IMR-90 (cell line): ENCODE results near the gene COCH. TPM values are rescaled to one million over a fixed set of nuclear protein-coding genes. Genes with fewer than 3 reads are reported as not detected.

Experiments used
- ATAC-seq: fragments of 200-7000 bp; cut with Tn5 transposase; 2 replicates; pipeline ENCODE4 v1.9.1; 2020; ENCODE audit warnings: low read depth, mild to moderate bottlenecking, moderate library complexity
- BruUV-seq: library from RNA; stranded (reverse); fragments of 400-500 nt; replicated peaks from 2 replicates; lab custom pipeline; 2021; lab: Mats Ljungman, UMichigan
- CTCF ChIA-PET: fragments of 300-600 bp; formaldehyde crosslinking; extraction: SDS; loops from one replicate; lab custom pipeline; 2021; ENCODE audit warnings: antibody characterized with exemption; lab: Yijun Ruan, JAX
- POLR2A ChIA-PET: fragments of 300-600 bp; sonication (Branson Sonifier 250); formaldehyde crosslinking; loops from one replicate; lab custom pipeline; 2022; ENCODE audit warnings: antibody characterized with exemption; ENCODE audit not compliant: unreplicated experiment; lab: Charles Lee
- DNase-seq: peaks from one replicate; pipeline ENCODE4 v3.0.0; 2013
- H2AFZ ChIP-seq: replicated peaks from 2 replicates; pipeline ENCODE3; 2013; ENCODE audit warnings: low read length, mild to moderate bottlenecking; ENCODE audit not compliant: poor library complexity
- H2AK5ac ChIP-seq: 2 replicates; pipeline ENCODE4 v1.6.1; 2013; ENCODE audit warnings: low read depth, low read length, inconsistent platforms
- H2AK9ac ChIP-seq: replicated peaks from 2 replicates; pipeline ENCODE3; 2013; ENCODE audit warnings: mild to moderate bottlenecking, low read depth, low read length, moderate library complexity; ENCODE audit not compliant: poor library complexity
- H2BK120ac ChIP-seq: 2 replicates; pipeline ENCODE4 v1.6.1; 2013; ENCODE audit warnings: low read depth, low read length, inconsistent platforms
- H2BK15ac ChIP-seq: 3 replicates; pipeline ENCODE4 v1.6.1; 2013; ENCODE audit warnings: low read depth, low read length, inconsistent platforms
- H2BK20ac ChIP-seq: 2 replicates; pipeline ENCODE4 v1.6.1; 2013; ENCODE audit warnings: low read depth, mild to moderate bottlenecking, inconsistent platforms, low read length, moderate library complexity
- H2BK5ac ChIP-seq: 2 replicates; pipeline ENCODE4 v1.6.1; 2013; ENCODE audit warnings: mild to moderate bottlenecking, low read depth, low read length, inconsistent platforms; ENCODE audit not compliant: poor library complexity, severe bottlenecking
- H3K14ac ChIP-seq: replicated peaks from 2 replicates; pipeline ENCODE4 v1.6.1; 2013; ENCODE audit warnings: low read depth, low read length, inconsistent platforms
- H3K18ac ChIP-seq: 2 replicates; pipeline ENCODE4 v1.6.1; 2013; ENCODE audit warnings: low read depth, low read length, control low read depth
- H3K23ac ChIP-seq: 2 replicates; pipeline ENCODE4 v1.6.1; 2013; ENCODE audit warnings: low read depth, low read length, inconsistent platforms
- H3K27ac ChIP-seq: 2 replicates; pipeline ENCODE4 v1.5.1; 2013; ENCODE audit warnings: mild to moderate bottlenecking, control low read depth, low read length; ENCODE audit not compliant: insufficient read depth
- H3K27me3 ChIP-seq: 2 replicates; pipeline ENCODE4 v1.6.1; 2013; ENCODE audit warnings: low read length; ENCODE audit not compliant: control insufficient read depth, insufficient read depth
- H3K36me3 ChIP-seq: 2 replicates; pipeline ENCODE4 v1.6.1; 2013; ENCODE audit warnings: low read length, mixed read lengths; ENCODE audit not compliant: control insufficient read depth, insufficient read depth
- H3K4ac ChIP-seq: 2 replicates; pipeline ENCODE4 v1.6.1; 2013; ENCODE audit warnings: low read depth, low read length, inconsistent platforms
- H3K4me1 ChIP-seq: 2 replicates; pipeline ENCODE4 v1.6.1; 2013; ENCODE audit warnings: low read length, mixed read lengths; ENCODE audit not compliant: control insufficient read depth, insufficient read depth
- H3K4me2 ChIP-seq: 2 replicates; pipeline ENCODE4 v1.6.1; 2013; ENCODE audit warnings: low read depth, mild to moderate bottlenecking, control low read depth, low read length, moderate library complexity
- H3K4me3 ChIP-seq: 2 replicates; pipeline ENCODE4 v1.5.1; 2013; ENCODE audit warnings: low read depth, mild to moderate bottlenecking, control low read depth, low read length, moderate library complexity; ENCODE audit not compliant: insufficient read depth
- H3K56ac ChIP-seq: 2 replicates; pipeline ENCODE4 v1.6.1; 2013; ENCODE audit warnings: low read length, inconsistent platforms; ENCODE audit not compliant: insufficient read depth; ENCODE audit errors: extremely low read depth
- H3K79me1 ChIP-seq, 2 experiments: 2 replicates each; pipeline ENCODE4 v1.6.1; 2013; ENCODE audit warnings: low read length in 2 of 2, inconsistent platforms in 1 of 2, low read depth in 1 of 2
- H3K9ac ChIP-seq: 2 replicates; pipeline ENCODE4 v1.6.1; 2013; ENCODE audit warnings: low read depth, low read length, control low read depth
- H3K9me1 ChIP-seq: 2 replicates; pipeline ENCODE4 v1.6.1; 2013; ENCODE audit warnings: low read length, inconsistent platforms; ENCODE audit not compliant: insufficient read depth
- H3K9me3 ChIP-seq: 2 replicates; pipeline ENCODE4 v1.6.1; 2013; ENCODE audit warnings: low read length; ENCODE audit not compliant: control insufficient read depth, insufficient read depth
- H4K20me1 ChIP-seq: 2 replicates; pipeline ENCODE4 v1.6.1; 2013; ENCODE audit warnings: low read length, inconsistent platforms; ENCODE audit not compliant: insufficient read depth
- H4K5ac ChIP-seq: 2 replicates; pipeline ENCODE4 v1.6.1; 2013; ENCODE audit warnings: mild to moderate bottlenecking, low read depth, low read length, control low read depth
- H4K8ac ChIP-seq, 2 experiments: 2 replicates each; pipeline ENCODE4 v1.6.1; 2013; ENCODE audit warnings: low read depth in 2 of 2, low read length in 2 of 2, control low read depth in 1 of 2, inconsistent platforms in 1 of 2
- H4K91ac ChIP-seq: 2 replicates; pipeline ENCODE4 v1.6.1; 2013; ENCODE audit warnings: low read depth, low read length, inconsistent platforms; ENCODE audit not compliant: insufficient read depth
- BHLHE40 ChIP-seq: fragments of 150-350 bp; IDR thresholded peaks from 2 replicates; pipeline ENCODE4 v1.6.1; 2016; ENCODE audit warnings: mild to moderate bottlenecking, low read depth, low read length
- CEBPB ChIP-seq: IDR thresholded peaks from 2 replicates; pipeline ENCODE4 v1.6.1; 2012; ENCODE audit warnings: low read depth, low read length, improper control_type of control experiment
- CHD1 ChIP-seq: IDR thresholded peaks from 2 replicates; pipeline ENCODE4 v1.6.1; 2012; ENCODE audit warnings: low read depth, low read length, improper control_type of control experiment
- CTCF ChIP-seq: conservative IDR thresholded peaks from 2 replicates; pipeline ENCODE4 v1.5.1; 2012; ENCODE audit warnings: mild to moderate bottlenecking, low read depth, low read length, improper control_type of control experiment
- FOS ChIP-seq: fragments of 150-350 bp; IDR thresholded peaks from 2 replicates; pipeline ENCODE4 v1.6.1; 2016; ENCODE audit warnings: low read depth, low read length
- MAFK ChIP-seq: IDR thresholded peaks from 2 replicates; pipeline ENCODE4 v1.6.1; 2012; ENCODE audit warnings: low read depth, low read length, improper control_type of control experiment
- MAZ ChIP-seq: IDR thresholded peaks from 2 replicates; pipeline ENCODE4 v1.6.1; 2012; ENCODE audit warnings: low read depth, mild to moderate bottlenecking, low read length, improper control_type of control experiment, moderate library complexity, borderline replicate concordance
- MXI1 ChIP-seq: IDR thresholded peaks from 2 replicates; pipeline ENCODE4 v1.6.1; 2012; ENCODE audit warnings: low read depth, mild to moderate bottlenecking, low read length, moderate library complexity, borderline replicate concordance
- NFE2L2 ChIP-seq: fragments of 150-350 bp; IDR thresholded peaks from 2 replicates; pipeline ENCODE4 v1.6.1; 2016; ENCODE audit warnings: low read depth, mild to moderate bottlenecking, low read length
- POLR2A ChIP-seq: IDR thresholded peaks from 2 replicates; pipeline ENCODE4 v1.6.1; 2012; ENCODE audit warnings: mild to moderate bottlenecking, low read depth, low read length
- RAD21 ChIP-seq: IDR thresholded peaks from 2 replicates; pipeline ENCODE4 v1.6.1; 2012; ENCODE audit warnings: low read length, improper control_type of control experiment
- RCOR1 ChIP-seq: IDR thresholded peaks from 2 replicates; pipeline ENCODE4 v1.6.1; 2012; ENCODE audit warnings: mild to moderate bottlenecking, low read length, improper control_type of control experiment; ENCODE audit not compliant: insufficient replicate concordance
- RFX5 ChIP-seq: IDR thresholded peaks from 2 replicates; pipeline ENCODE4 v1.8.0; 2012; ENCODE audit warnings: low read depth, mild to moderate bottlenecking, low read length, moderate library complexity
- SMC3 ChIP-seq: fragments of 150-350 bp; IDR thresholded peaks from 2 replicates; pipeline ENCODE4 v1.6.1; 2016; ENCODE audit warnings: low read depth, mild to moderate bottlenecking, antibody characterized with exemption, low read length, moderate library complexity
- USF2 ChIP-seq: fragments of 150-350 bp; IDR thresholded peaks from 2 replicates; pipeline ENCODE4 v1.6.1; 2017; ENCODE audit warnings: mild to moderate bottlenecking, antibody characterized with exemption, low read length, low read depth
- dilution Hi-C: fragments of 300-500 bp; cut with HindIII; formaldehyde crosslinking; loops from one replicate; pipeline ENCODE4 v1.14.3; 2018; ENCODE audit warnings: low sequenced_read_pairs; ENCODE audit not compliant: unreplicated experiment
- in situ Hi-C: fragments of 300-500 bp; cut with MboI; formaldehyde crosslinking; loops from 3 replicates; pipeline ENCODE4 v1.14.3; 2019; ENCODE audit warnings: low sequenced_read_pairs, inconsistent platforms, mixed read lengths
- intact Hi-C: fragments of 100-400 bp; cut with micrococcal nuclease; formaldehyde crosslinking; loops from 2 replicates; pipeline ENCODE4 v1.10.0; 2022
- polyA plus RNA-seq, 3 experiments: library from polyadenylated mRNA; depleted of rRNA; stranded (reverse); fragments of >200 nt; gene quantifications; 2 replicates each; pipeline ENCODE4 v1.2.3, GENCODE V29; 2012; ENCODE audit warnings: low replicate concordance in 1 of 3
- total RNA-seq: library from RNA; depleted of rRNA; stranded (reverse); fragments of >200 nt; gene quantifications from 2 replicates; pipeline ENCODE4 v1.2.3, GENCODE V29; 2012
- TF ChIP-seq, protein P1 (sequence below): fragments of 150-350 bp; IDR thresholded peaks from 2 replicates; pipeline ENCODE4 v1.6.1; 2016; ENCODE audit warnings: low read depth, mild to moderate bottlenecking, low read length, moderate library complexity, borderline replicate concordance

Gene COCH
- total and polyA plus RNA-seq, 2 of the 4 experiments (the other 2 are of a cell fraction), result 0.17 to 0.18 TPM

DNA sequence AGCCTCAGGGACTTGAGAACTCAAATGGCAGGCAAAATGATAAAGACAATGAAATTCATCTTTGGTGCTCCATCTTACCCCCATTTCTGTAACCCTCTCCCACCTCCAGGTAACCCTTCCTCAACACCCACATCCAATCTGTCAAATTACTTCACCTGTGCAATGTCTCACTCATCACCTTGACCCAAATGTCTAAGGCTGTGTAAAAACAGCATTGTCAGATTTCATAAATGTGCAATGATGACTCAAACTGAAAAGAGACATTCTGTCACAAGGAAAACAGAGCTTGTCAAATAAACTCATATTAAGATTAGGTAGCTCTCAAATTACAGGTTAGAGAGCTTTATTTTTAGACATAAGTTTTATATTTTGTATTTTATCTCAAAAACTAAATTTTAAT, 19.9 kb upstream of the COCH start:
- Histone ChIP-seq H4K91ac (no peak overlapping the region), H3K9ac (no peak overlapping the region), H3K4me3 (no peak overlapping the region), H2AFZ (no peak overlapping the region), H3K23ac (no peak overlapping the region), H2BK5ac (no peak overlapping the region), H2BK20ac (no peak overlapping the region), H3K9me1 (no peaks in the 10 kb centered on the region), H4K8ac (no peak overlapping the region), H3K18ac (no peak overlapping the region), H2AK9ac (no peak overlapping the region), H2BK15ac (no peak overlapping the region), H4K5ac (no peak overlapping the region), H3K4me2 (no peak overlapping the region), H3K27ac (no peak overlapping the region), H4K20me1 (no peaks in the 10 kb centered on the region), H2BK120ac (no peak overlapping the region), H3K14ac (no peak overlapping the region), H3K79me1 (no peaks in the 10 kb centered on the region), H3K27me3 (peaks cover 3% of the 10 kb centered on the region), H2AK5ac (no peak overlapping the region), H3K4ac (no peak overlapping the region), H3K9me3 (no peaks in the 10 kb centered on the region), H3K36me3 (no peaks in the 10 kb centered on the region), H3K56ac (no peak overlapping the region), H3K4me1 (no peaks in the 10 kb centered on the region)
- dilution Hi-C loops, result no loop called here
- in situ Hi-C loops, result no loop called here
- no peak for ATAC-seq
- CTCF ChIA-PET, result no interaction called here
- POLR2A ChIA-PET, result interaction anchor here (0.5 kb wide), 1 partner anchor 49 kb away, joined by 4 read pairs; no protein-coding TSS in a partner anchor
- DNase-seq, result no peak
- BruUV-seq, result no TSS peak
- no peak for TF ChIP-seq USF2
- TF ChIP-seq RCOR1, result no peak
- no peak for TF ChIP-seq CTCF
- no peak for TF ChIP-seq RAD21
- no peak for TF ChIP-seq NFE2L2
- TF ChIP-seq BHLHE40, result no peak
- no peak for TF ChIP-seq CHD1
- no peak for TF ChIP-seq RFX5
- TF ChIP-seq CEBPB, result no peak
- TF ChIP-seq SMC3, result no peak
- no peak for TF ChIP-seq MXI1
- no peak for TF ChIP-seq MAFK
- TF ChIP-seq, protein P1, sequence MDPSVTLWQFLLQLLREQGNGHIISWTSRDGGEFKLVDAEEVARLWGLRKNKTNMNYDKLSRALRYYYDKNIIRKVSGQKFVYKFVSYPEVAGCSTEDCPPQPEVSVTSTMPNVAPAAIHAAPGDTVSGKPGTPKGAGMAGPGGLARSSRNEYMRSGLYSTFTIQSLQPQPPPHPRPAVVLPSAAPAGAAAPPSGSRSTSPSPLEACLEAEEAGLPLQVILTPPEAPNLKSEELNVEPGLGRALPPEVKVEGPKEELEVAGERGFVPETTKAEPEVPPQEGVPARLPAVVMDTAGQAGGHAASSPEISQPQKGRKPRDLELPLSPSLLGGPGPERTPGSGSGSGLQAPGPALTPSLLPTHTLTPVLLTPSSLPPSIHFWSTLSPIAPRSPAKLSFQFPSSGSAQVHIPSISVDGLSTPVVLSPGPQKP, result no peak
- no peak for TF ChIP-seq POLR2A
- no peak for TF ChIP-seq FOS
- TF ChIP-seq MAZ, result no peak
- intact Hi-C loops, result no loop called here
